B cell (primary cell): ENCODE data around the gene FDXACB1. TPM values are rescaled to one million over a fixed set of nuclear protein-coding genes. Genes with fewer than 3 reads are reported as not detected.

Experiments
- ATAC-seq: fragments of 200-7000 bp; cut with Tn5 transposase; one replicate; pipeline ENCODE4 v1.10.0; 2021; ENCODE audit warnings: low read depth, mild to moderate bottlenecking, moderate number of reproducible peaks, moderate library complexity
- CTCF ChIA-PET: fragments of 350-600 bp; sonication (Branson Sonifier 250); formaldehyde crosslinking; loops from one replicate; lab custom pipeline; 2021; ENCODE audit warnings: antibody characterized with exemption, inconsistent platforms; lab: Charles Lee
- POLR2A ChIA-PET: fragments of 350-600 bp; sonication (Branson Sonifier 250); formaldehyde crosslinking; loops from one replicate; lab custom pipeline; 2021; ENCODE audit warnings: antibody characterized with exemption; lab: Charles Lee
- DNase-seq: peaks from one replicate; pipeline ENCODE4 v3.0.0; 2013
- H2AFZ ChIP-seq: 2 replicates; pipeline ENCODE4 v1.6.1; 2012; ENCODE audit warnings: mild to moderate bottlenecking, low read depth, low read length; ENCODE audit not compliant: insufficient read depth, poor library complexity, severe bottlenecking
- H3K27ac ChIP-seq, 2 donors: 1 replicate in 1 of 2; 2 replicates in 1 of 2; pipeline ENCODE4 v1.5.1; 2012 to 2013; ENCODE audit warnings: low read length in 2 of 2, mild to moderate bottlenecking in 2 of 2, moderate library complexity in 1 of 2
- H3K27me3 ChIP-seq, 4 experiments: fragments of 200-600 bp in 1 of 4; sonication (generic) in 1 of 4; replicated peaks in 1 of 4; 1 replicate in 2 of 4; 2 replicates in 2 of 4; pipeline versions ENCODE4 v1.6.1 to v1.7.0; 2013 to 2016; ENCODE audit warnings: low read length in 3 of 4, mild to moderate bottlenecking in 2 of 4, mixed read lengths in 1 of 4, moderate library complexity in 1 of 4; ENCODE audit not compliant: insufficient read depth in 4 of 4, control insufficient read depth in 3 of 4; ENCODE audit errors: control extremely low read depth in 1 of 4
- H3K36me3 ChIP-seq, 2 experiments: replicated peaks in 1 of 2; 1 replicate in 1 of 2; 2 replicates in 1 of 2; pipeline versions ENCODE4 v1.6.1 to v1.7.1; 2013; ENCODE audit warnings: low read length in 1 of 2; ENCODE audit not compliant: insufficient read depth in 2 of 2, control insufficient read depth in 1 of 2; ENCODE audit errors: control extremely low read depth in 1 of 2, extremely low read depth in 1 of 2
- H3K4me1 ChIP-seq, 2 donors: fragments of 200-600 bp in 1 of 2; sonication (generic) in 1 of 2; 1 replicate in 1 of 2; 2 replicates in 1 of 2; pipeline versions ENCODE4 v1.5.1 to v1.6.1; 2013 to 2017; ENCODE audit warnings: low read length in 2 of 2; ENCODE audit not compliant: control insufficient read depth in 2 of 2, insufficient read depth in 2 of 2
- H3K4me2 ChIP-seq: replicated peaks from 2 replicates; pipeline ENCODE3; 2012; ENCODE audit warnings: mild to moderate bottlenecking, low read depth, low read length; ENCODE audit not compliant: poor library complexity, severe bottlenecking
- H3K4me3 ChIP-seq, 5 experiments: fragments of 200-600 bp in 1 of 5; sonication (generic) in 1 of 5; 1 replicate in 3 of 5; 2 replicates in 2 of 5; pipeline versions ENCODE4 v1.5.1 to v1.7.0; 2011 to 2016; ENCODE audit warnings: low read length in 4 of 5, mild to moderate bottlenecking in 4 of 5, low read depth in 2 of 5, control low read depth in 1 of 5, moderate library complexity in 1 of 5; ENCODE audit not compliant: insufficient read depth in 1 of 5; ENCODE audit errors: control extremely low read depth in 1 of 5, extremely low read depth in 1 of 5
- H3K79me2 ChIP-seq: fragments of 200-600 bp; sonication (generic); one replicate; pipeline ENCODE4 v1.6.0; 2016; ENCODE audit warnings: low read length; ENCODE audit not compliant: control insufficient read depth, insufficient read depth
- H3K9ac ChIP-seq: fragments of 200-600 bp; sonication (generic); 2 replicates; pipeline ENCODE4 v1.6.1; 2017; ENCODE audit warnings: mild to moderate bottlenecking, low read length, moderate library complexity
- H3K9me3 ChIP-seq, 3 donors: one replicate each; pipeline versions ENCODE4 v1.6.1 to v1.7.1; 2013; ENCODE audit warnings: low read length in 2 of 3; ENCODE audit not compliant: control insufficient read depth in 2 of 3, insufficient read depth in 1 of 3; ENCODE audit errors: control extremely low read depth in 1 of 3
- H4K20me1 ChIP-seq: 2 replicates; pipeline ENCODE4 v1.6.0; 2012; ENCODE audit warnings: mild to moderate bottlenecking, low read length; ENCODE audit not compliant: insufficient read depth, control insufficient read depth, poor library complexity, severe bottlenecking
- H3K27ac Mint-ChIP-seq: one replicate; pipeline ENCODE4 v1.8.0; 2021; ENCODE audit warnings: mixed read lengths
- H3K27me3 Mint-ChIP-seq: one replicate; pipeline ENCODE4 v1.8.0; 2021; ENCODE audit warnings: mixed read lengths
- H3K4me1 Mint-ChIP-seq: one replicate; pipeline ENCODE4 v1.8.0; 2021; ENCODE audit warnings: mixed read lengths
- H3K4me3 Mint-ChIP-seq: one replicate; pipeline ENCODE4 v1.8.0; 2021; ENCODE audit warnings: mixed read lengths
- H3K9me3 Mint-ChIP-seq: one replicate; pipeline ENCODE4 v1.8.0; 2022; ENCODE audit warnings: mixed read lengths; ENCODE audit not compliant: insufficient read depth
- EZH2 ChIP-seq: IDR thresholded peaks from 2 replicates; pipeline ENCODE4 v1.6.1; 2012; ENCODE audit warnings: borderline replicate concordance, low read depth, mild to moderate bottlenecking, moderate library complexity, low read length; ENCODE audit not compliant: insufficient read depth, poor library complexity, severe bottlenecking
- whole genome bisulfite sequencing: methylation state at CpG from one replicate; pipeline ENCODE4 v1.1.5; 2013; ENCODE audit warnings: missing lambda C conversion rate; ENCODE audit not compliant: insufficient coverage; 5-methylcytosine and 5-hydroxymethylcytosine counted together
- intact Hi-C: fragments of 100-400 bp; cut with micrococcal nuclease; formaldehyde crosslinking; loops from one replicate; pipeline ENCODE4 v1.10.0; 2022
- polyA plus RNA-seq: library from polyadenylated mRNA; depleted of rRNA; stranded (reverse); fragments of >200 nt; gene quantifications from 2 replicates; pipeline ENCODE4 v1.2.3, GENCODE V29; 2012
- total RNA-seq, 2 donors: library from RNA; stranded (reverse); fragments of 120-200 nt in 1 of 2; gene quantifications; 1 replicate in 1 of 2; 2 replicates in 1 of 2; pipeline versions ENCODE4 v1.2.3 to v1.2.4, GENCODE V29; 2013 to 2022
- TF ChIP-seq, protein P1 (sequence below): fragments of 200-600 bp; IDR thresholded peaks from one replicate; pipeline ENCODE4 v1.8.0; 2022; ENCODE audit warnings: antibody characterized with exemption, mild to moderate bottlenecking

FDXACB1 gene
- total and polyA plus RNA-seq, 2 donors (not counting 1 experiment from before 2014, with no cell fraction given), result 3.1 to 4.0 TPM

DNA sequence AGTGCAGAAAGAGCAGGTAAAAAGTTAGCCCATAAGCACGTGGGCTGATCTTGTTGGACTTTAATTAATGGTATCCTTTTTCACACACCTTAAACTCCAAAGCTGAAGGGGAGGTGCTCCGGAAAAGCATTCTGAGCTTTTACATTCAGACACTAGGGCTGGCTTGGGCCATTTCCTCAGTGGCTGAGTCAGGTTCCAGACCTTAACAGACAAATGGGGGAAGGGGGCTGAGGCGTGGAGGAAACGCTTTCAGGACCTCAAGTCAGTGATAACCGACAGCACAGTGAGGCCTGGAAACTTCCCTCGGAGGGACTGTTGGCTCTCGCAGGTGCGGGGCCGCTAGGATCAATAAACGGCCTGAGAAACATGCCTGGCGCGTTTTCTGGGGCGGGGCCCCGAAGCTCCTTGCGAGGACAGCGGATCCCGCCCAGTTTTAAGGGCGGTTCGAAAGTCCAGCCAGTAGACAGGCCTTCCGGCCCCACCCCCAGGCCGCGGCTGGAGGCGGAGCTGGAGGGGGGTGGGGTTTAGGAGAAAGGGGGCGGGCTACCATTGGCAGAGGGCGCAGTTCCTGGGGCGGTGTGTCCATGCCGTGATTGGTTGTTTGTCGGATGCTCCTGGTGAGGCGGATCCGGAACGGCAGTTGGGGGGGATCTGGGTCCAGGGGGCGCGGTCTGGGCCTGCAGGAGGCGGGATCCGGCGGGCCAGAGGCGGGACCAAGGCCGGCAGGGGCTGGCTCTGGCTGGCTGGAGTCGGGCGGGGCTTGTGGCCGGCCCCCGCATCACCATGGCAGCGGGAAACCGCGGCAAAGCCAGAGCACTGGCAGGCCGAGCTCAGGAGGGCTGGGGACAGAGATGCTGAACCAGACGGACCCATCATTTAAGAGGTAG, 47.8 kb upstream of the FDXACB1 start:
- H4K20me1 ChIP-seq, result no peaks in the 10 kb centered on the region
- peak; percentile 90 for ATAC-seq
- ChIA-PET POLR2A (interaction anchor here (0.5 to 1.4 kb wide), 4 partner anchors 8 to 122 kb away, joined by 3 to 10 read pairs (median 5); partner anchors contain the start of genes ALG9, C11orf52 and CFAP68), CTCF (interaction anchor here (0.7 to 2.0 kb wide), 12 partner anchors 8 to 354 kb away, joined by 3 to 10 read pairs (median 4); partner anchors contain the start of genes DIXDC1, PIH1D2, SDHD and TIMM8B)
- no peaks in the 10 kb centered on the region for H3K79me2 ChIP-seq
- intact Hi-C loops, result loop anchor here (1.0 to 5.0 kb wide), 10 partner anchors 47 to 354 kb away; partner anchors contain the start of genes ALG9, CFAP68, DLAT and FDXACB1
- peak overlapping the region; percentile 67 to 89 for H3K27ac ChIP-seq
- H3K4me2 ChIP-seq, result peak overlapping the region; percentile 97
- DNase-seq, result peak; percentile 96
- H2AFZ ChIP-seq, result peak overlapping the region; percentile 96
- H3K27me3 Mint-ChIP-seq, result peaks cover 9% of the 10 kb centered on the region
- peak overlapping the region; percentile 92 for H3K4me3 Mint-ChIP-seq
- no peaks in the 10 kb centered on the region for H3K9me3 ChIP-seq
- under 1% methylated on average over 38 of the region's 47 CpGs for WGBS
- peak overlapping the region; percentile 88 for H3K9ac ChIP-seq
- H3K4me1 ChIP-seq, result peaks cover 9 to 17% of the 10 kb centered on the region in 2 donors
- peaks cover 16% of the 10 kb centered on the region for H3K4me1 Mint-ChIP-seq
- peaks cover 0 to 4% (median 0%) of the 10 kb centered on the region in 4 experiments for H3K27me3 ChIP-seq
- no peak for TF ChIP-seq EZH2
- TF ChIP-seq, protein P1, sequence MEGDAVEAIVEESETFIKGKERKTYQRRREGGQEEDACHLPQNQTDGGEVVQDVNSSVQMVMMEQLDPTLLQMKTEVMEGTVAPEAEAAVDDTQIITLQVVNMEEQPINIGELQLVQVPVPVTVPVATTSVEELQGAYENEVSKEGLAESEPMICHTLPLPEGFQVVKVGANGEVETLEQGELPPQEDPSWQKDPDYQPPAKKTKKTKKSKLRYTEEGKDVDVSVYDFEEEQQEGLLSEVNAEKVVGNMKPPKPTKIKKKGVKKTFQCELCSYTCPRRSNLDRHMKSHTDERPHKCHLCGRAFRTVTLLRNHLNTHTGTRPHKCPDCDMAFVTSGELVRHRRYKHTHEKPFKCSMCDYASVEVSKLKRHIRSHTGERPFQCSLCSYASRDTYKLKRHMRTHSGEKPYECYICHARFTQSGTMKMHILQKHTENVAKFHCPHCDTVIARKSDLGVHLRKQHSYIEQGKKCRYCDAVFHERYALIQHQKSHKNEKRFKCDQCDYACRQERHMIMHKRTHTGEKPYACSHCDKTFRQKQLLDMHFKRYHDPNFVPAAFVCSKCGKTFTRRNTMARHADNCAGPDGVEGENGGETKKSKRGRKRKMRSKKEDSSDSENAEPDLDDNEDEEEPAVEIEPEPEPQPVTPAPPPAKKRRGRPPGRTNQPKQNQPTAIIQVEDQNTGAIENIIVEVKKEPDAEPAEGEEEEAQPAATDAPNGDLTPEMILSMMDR, result no peak
- H3K4me3 ChIP-seq, result peak overlapping the region; percentile 51 to 82 (median 66)
- H3K36me3 ChIP-seq, result no peaks in the 10 kb centered on the region
- H3K9me3 Mint-ChIP-seq, result no peaks in the 10 kb centered on the region
- peak overlapping the region; percentile 93 for H3K27ac Mint-ChIP-seq
